ENCODE data around the gene TXNDC11.
A peak's percentile ranks its signal among the peaks of the same experiment; 100 is the strongest.

The TXNDC11 gene

DNA sequence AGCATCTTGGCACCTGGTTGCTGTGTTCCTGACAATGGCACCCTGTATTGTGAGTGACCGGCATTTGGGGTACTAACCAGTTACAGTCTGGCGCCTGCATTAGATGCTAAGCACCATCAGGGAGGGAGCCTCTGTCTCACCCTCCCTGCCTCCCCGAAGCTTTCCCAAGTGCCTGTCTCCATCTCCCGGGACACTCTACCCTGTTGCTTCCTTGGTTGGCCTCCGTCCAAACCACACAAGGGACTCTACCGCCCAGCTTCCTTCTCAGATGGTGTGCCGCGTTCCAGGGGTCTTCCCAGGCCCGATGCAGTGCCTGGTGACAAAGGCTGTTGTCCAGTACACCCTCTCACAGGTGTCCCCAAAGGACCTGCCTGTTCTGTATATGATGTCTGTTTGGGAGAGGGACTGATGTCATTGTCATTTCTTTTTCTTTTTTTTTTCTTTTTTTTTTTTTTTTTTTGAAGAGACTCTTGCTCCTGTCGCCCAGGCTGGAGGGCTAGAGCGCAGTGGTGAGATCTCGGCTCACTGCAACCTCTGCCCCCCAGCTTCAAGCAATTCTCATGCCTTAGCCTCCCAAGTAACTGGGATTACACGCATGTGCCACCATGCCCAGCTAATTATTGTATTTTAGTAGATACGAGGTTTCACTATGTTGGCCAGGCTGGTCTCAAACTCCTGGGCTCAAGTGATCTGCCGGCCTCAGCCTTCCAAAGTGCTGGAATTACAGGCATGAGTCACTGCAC lies 67.7 kb downstream of the TXNDC11 start:
- DNase-seq (ENCODE audit: low read depth) = no peak

DNA sequence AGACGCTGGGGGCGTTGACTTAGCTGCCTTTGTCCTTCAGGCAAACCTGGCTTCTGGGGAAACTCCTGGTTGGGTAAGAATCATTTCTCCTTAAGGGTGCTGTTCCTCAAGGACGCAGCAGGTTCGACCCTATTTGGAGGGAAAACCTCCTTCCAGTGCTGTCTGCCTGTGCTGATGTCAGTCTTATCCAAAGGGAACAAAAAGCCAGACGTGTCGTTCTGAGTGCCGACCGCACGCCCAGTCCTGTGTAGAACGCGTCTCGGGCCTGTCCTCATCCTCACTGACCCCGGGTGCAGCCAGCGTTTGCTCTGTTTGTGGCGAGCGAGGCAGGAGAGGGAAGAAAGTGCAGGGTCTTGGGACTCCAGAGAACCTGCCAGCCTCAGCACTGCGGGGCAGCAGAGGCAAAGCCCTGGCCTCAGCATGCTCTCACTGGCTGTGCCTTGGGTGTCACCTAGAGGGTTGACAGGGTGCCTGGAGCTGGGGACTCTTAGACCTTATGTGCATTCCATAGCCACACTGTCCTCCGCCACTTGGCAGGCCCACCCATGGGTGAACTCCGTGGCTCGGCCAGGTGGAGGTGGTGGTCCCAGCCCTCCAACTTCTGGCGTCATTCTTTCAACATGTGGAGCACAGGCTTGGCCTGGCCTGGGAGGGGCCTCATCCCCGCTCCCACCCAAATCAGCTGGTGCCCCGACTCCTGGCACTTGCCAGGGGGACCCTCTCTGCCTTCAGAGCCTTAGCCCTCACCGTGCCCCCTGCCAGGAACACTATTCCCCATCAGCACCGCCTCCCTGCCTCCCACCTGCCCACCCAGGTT lies 68.4 kb downstream of the TXNDC11 start:
- DNase-seq (ENCODE audit: low read depth) = no peak

- DNase-seq (ENCODE audit: low read depth) = no peak
These were observed 69.3 kb downstream of the TXNDC11 start for GRCh38 chr16:11673091-11674000.

- DNase-seq (ENCODE audit: low read depth) = no peak
These were observed 70.2 kb downstream of the TXNDC11 start for GRCh38 chr16:11672206-11673090.

DNA sequence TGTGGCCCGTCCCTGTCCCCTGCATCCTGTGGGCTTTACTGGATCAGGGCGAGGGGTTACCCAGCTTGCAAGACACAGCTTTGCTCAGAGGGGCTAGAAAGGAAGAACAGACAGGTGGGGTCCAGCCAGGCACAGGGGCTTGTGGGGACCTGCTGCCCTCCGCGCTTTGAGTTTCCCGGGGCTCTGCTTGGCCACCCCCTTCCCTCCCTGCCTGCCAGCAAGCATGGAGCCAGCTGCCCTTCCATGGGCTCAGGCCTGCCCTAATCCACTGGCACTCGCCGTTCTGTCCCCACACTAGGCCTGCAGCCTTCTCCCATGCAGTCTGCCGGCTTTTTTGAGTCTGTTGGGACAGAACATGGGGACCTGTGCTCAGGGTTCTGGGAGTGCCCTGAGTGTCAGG lies 71.0 kb downstream of the TXNDC11 start:
- no peak for DNase-seq (ENCODE audit: low read depth)

- DNase-seq (ENCODE audit: low read depth) = no peak
These were observed 71.4 kb downstream of the TXNDC11 start for GRCh38 chr16:11671271-11671670.

GRCh38 chr16:11670171-11671131 lies 72.2 kb downstream of the TXNDC11 start:
- DNase-seq (ENCODE audit: low read depth) = no peak

DNA sequence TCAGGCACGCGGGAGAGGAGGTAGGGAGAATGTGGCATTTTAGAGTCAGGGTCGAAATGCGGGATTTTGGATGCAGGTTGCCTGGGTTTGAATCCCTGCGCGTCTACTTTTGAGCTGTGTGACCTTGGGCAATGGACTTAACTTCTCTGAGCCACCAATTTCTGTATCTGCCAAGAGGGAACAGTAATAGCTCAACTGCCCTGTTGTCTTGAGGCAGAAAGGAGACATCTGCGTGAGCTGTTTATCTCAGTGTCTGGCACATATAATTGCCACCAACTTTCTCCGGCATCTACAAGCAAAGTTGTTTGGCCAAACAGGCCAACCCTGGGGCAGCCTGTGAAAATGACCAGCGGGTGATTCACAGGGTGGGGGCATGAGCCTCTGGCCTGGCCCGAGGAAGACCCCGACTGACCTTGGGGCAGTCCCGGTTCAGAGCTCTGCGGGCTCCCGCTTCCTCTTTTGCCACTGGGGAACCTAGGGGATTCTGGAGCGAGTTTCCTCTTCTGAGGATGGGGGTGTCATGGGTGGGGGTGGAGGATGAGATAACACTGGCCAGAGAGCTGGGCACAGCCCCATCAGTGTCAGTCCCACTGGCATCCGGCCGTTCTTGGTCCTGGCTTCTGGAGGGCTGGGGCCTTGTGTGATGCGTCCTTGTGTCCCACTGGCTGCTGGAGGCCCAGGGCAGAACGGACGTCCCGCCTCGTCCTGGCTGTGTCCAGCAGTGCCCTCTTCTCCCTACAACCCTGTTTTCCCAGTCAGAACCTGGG lies 73.1 kb downstream of the TXNDC11 start:
- no peak for DNase-seq (ENCODE audit: low read depth)

GRCh38 chr16:11668623-11669379 lies 73.9 kb downstream of the TXNDC11 start:
- DNase-seq (ENCODE audit: low read depth) = no peak

GRCh38 chr16:11667824-11668622 lies 74.6 kb downstream of the TXNDC11 start, which contains the start of gene SNN:
Gene SNN (plus strand): TSS chr16:11668455. CDS start chr16:11676060, 7,605 bp downstream.
- DNase-seq (ENCODE audit: low read depth) = peak; percentile 70

- DNase-seq (ENCODE audit: low read depth) = no peak
These were observed 75.3 kb downstream of the TXNDC11 start for GRCh38 chr16:11667221-11667823.

GRCh38 chr16:11666103-11667055 lies 76.3 kb downstream of the TXNDC11 start:
- no peak for DNase-seq (ENCODE audit: low read depth)

DNA sequence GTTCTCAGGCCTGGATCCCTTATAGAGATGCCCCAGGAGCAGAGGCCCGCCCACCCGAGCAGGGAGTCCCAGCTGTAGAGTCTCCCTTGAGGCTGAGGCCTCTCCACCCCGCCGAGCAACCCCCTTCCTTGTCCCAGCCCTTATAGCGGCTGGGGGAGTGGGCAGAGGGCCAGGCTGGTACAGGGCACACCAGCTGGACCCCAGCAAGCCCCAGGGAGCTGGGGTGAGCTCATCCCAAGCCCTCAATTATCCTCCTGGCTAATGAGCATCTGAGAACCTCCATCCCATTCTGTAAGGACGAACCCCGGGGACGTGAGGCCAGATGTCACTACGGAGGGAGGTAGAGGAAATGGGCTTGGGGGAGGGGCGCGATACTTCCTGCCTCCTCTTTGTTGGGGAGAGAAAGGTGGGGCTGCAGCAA lies 77.6 kb downstream of the TXNDC11 start:
- DNase-seq (ENCODE audit: low read depth) = no peak

DNA sequence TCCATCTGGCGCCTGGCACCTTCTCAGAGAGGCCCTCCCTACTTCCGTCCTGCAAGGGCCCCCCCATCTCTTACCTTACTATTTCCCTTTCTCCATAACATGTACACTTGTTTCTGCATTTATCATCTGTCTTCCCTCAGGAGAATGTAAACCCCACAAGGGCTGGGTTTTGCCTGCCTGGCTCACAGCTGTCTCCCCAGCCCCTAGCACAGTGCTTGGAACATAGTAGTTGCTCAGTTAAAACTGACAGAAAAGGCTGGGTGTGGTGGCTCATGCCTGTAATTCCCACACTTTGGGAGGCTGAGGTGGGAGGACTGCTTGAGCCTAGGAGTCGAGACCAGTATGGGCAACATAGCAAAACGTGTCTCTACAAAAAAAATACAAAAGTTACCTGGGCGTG lies 80.1 kb downstream of the TXNDC11 start:
- DNase-seq (ENCODE audit: low read depth) = no peak

DNA sequence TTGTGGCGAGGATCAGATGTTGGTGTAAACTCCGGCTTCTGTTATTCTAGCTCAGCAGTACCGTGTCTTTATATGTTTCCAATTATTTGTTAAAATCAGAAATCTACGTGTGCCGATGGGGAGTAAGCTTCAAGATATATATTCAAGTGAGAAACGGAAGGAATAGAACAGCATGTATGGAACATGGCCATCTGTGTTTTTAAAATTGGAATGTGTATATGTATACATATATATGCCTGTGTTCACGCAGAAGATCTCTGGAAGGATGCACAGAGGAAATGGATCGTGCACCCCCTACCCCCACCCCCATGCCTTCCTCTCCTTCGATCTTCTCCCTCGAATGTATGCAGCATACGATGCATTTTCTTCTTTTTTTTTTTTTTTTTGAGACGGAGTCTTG lies 82.1 kb downstream of the TXNDC11 start:
- DNase-seq (ENCODE audit: low read depth) = no peak

Measured in stimulated activated CD8-positive, alpha-beta memory T cell treated with anti-CD3 and anti-CD28 coated beads, Interleukin-12 subunit alpha, Interleukin-12 subunit beta, amount 100 ng/mL, for 1 hour (primary cell).